ENCODE data around the gene DAGLA. TPM values are rescaled to one million over a fixed set of nuclear protein-coding genes. Genes with fewer than 3 reads are reported as not detected.
A peak's percentile ranks its signal among the peaks of the same experiment; 100 is the strongest.

Gene DAGLA
- total RNA-seq, 4 donors from 2014 or later = 5.8 to 18.9 (median 10.2) TPM

- Histone ChIP-seq H3K9me3 (no peaks in the 10 kb centered on the region), H3K27me3 (no peaks in the 10 kb centered on the region), H3K36me3 (no peaks in the 10 kb centered on the region), H3K27ac (peak overlapping the region in 2 of 4 donors; percentile 41 to 82), H3K4me1 (peaks cover 0 to 44% (median 5%) of the 10 kb centered on the region in 4 donors), H3K4me3 (peak overlapping the region in 2 of 4 donors; percentile 41 to 53)
- peak in 2 of 3 donors; percentile 69 to 76 for DNase-seq
- peak in 1 of 2 donors; percentile 42 for TF ChIP-seq POLR2A (IDR thresholded peaks at IDR 0.05)
- no peak for TF ChIP-seq CTCF (IDR thresholded peaks at IDR 0.05)
These were observed 2.0 kb downstream of the DAGLA start for GRCh38 chr11:61682093-61682732.

- Histone ChIP-seq H3K27ac (peak overlapping the region in 2 of 4 donors; percentile 41 to 82), H3K4me3 (peak overlapping the region in 2 of 4 donors; percentile 41 to 53), H3K27me3 (no peaks in the 10 kb centered on the region), H3K4me1 (peaks cover 0 to 50% (median 5%) of the 10 kb centered on the region in 4 donors), H3K9me3 (no peaks in the 10 kb centered on the region), H3K36me3 (no peaks in the 10 kb centered on the region)
- TF ChIP-seq CTCF (IDR thresholded peaks at IDR 0.05) (no peak), POLR2A (IDR thresholded peaks at IDR 0.05) (no peak)
- no peak for DNase-seq
These were observed 2.9 kb downstream of the DAGLA start for GRCh38 chr11:61682906-61683675.

- H3K4me1 ChIP-seq = peaks cover 0 to 61% (median 5%) of the 10 kb centered on the region in 4 donors
These were observed 4.0 kb downstream of the DAGLA start for GRCh38 chr11:61683961-61684869.

GRCh38 chr11:61684870-61685616 lies 4.9 kb downstream of the DAGLA start:
- TF ChIP-seq POLR2A (IDR thresholded peaks at IDR 0.05) (no peak), CTCF (IDR thresholded peaks at IDR 0.05) (no peak)
- Histone ChIP-seq H3K27me3 (no peaks in the 10 kb centered on the region), H3K36me3 (no peaks in the 10 kb centered on the region), H3K4me1 (peaks cover 0 to 55% (median 4%) of the 10 kb centered on the region in 4 donors), H3K27ac (no peak overlapping the region), H3K4me3 (no peak overlapping the region), H3K9me3 (no peaks in the 10 kb centered on the region)
- DNase-seq = no peak

More at GRCh38 chr11:61683961-61684869, 4.0 kb downstream of the DAGLA start:
- Histone ChIP-seq H3K27ac (no peak overlapping the region), H3K4me3 (peak overlapping the region in 1 of 4 donors; percentile 41), H3K27me3 (no peaks in the 10 kb centered on the region), H3K9me3 (no peaks in the 10 kb centered on the region), H3K36me3 (no peaks in the 10 kb centered on the region)
- DNase-seq = no peak
- TF ChIP-seq POLR2A (IDR thresholded peaks at IDR 0.05) (no peak), CTCF (IDR thresholded peaks at IDR 0.05) (no peak)

GRCh38 chr11:61685617-61685967 lies 5.4 kb downstream of the DAGLA start:
- TF ChIP-seq POLR2A (IDR thresholded peaks at IDR 0.05) (no peak), CTCF (IDR thresholded peaks at IDR 0.05) (no peak)
- H3K4me1 ChIP-seq = peaks cover 0 to 56% (median 3%) of the 10 kb centered on the region in 4 donors

More at GRCh38 chr11:61685617-61685967, 5.4 kb downstream of the DAGLA start:
- no peaks in the 10 kb centered on the region for H3K9me3 ChIP-seq
- peak in 1 of 3 donors; percentile 44 for DNase-seq
- no peak overlapping the region for H3K27ac ChIP-seq
- H3K27me3 ChIP-seq = no peaks in the 10 kb centered on the region
- H3K36me3 ChIP-seq = no peaks in the 10 kb centered on the region
- H3K4me3 ChIP-seq = no peak overlapping the region
